BJ (cell line): ENCODE measurements around the gene SBNO2. TPM values are rescaled to one million over a fixed set of nuclear protein-coding genes. Genes with fewer than 3 reads are reported as not detected.

Experiments
- CTCF ChIA-PET: fragments of 350-600 bp; formaldehyde crosslinking; extraction: SDS; loops from one replicate; lab custom pipeline; 2021; ENCODE audit warnings: antibody characterized with exemption, inconsistent platforms; lab: Yijun Ruan, JAX
- POLR2A ChIA-PET: fragments of 300-600 bp; sonication (Branson Sonifier 250); formaldehyde crosslinking; extraction: SDS; loops from one replicate; lab custom pipeline; 2021; ENCODE audit warnings: antibody characterized with exemption; lab: Charles Lee
- DNase-seq: peaks from one replicate; pipeline ENCODE4 v3.0.0-alpha.2; 2011; ENCODE audit warnings: low read depth
- H3K27me3 ChIP-seq: 2 replicates; pipeline ENCODE4 v1.6.0; 2011; ENCODE audit warnings: low read length; ENCODE audit not compliant: control insufficient read depth, insufficient read depth
- H3K36me3 ChIP-seq: 2 replicates; pipeline ENCODE4 v1.5.1; 2011; ENCODE audit warnings: low read length; ENCODE audit not compliant: control insufficient read depth, insufficient read depth
- H3K4me3 ChIP-seq: 2 replicates; pipeline ENCODE4 v1.5.1; 2011; ENCODE audit warnings: low read depth, mild to moderate bottlenecking, control low read depth, low read length
- polyA plus RNA-seq: library from polyadenylated mRNA; depleted of rRNA; stranded (reverse); fragments of >200 nt; gene quantifications from 2 replicates; pipeline ENCODE4 v1.2.3, GENCODE V29; 2011
- TF ChIP-seq, protein P1 (sequence below): IDR thresholded peaks from 2 replicates; pipeline ENCODE4 v1.5.1; 2011; ENCODE audit warnings: low read depth, mild to moderate bottlenecking, control low read depth, inconsistent platforms, low read length, moderate library complexity; ENCODE audit not compliant: insufficient read depth

The SBNO2 gene
- polyA plus RNA-seq, 1 experiment: 26.1 TPM

DNA sequence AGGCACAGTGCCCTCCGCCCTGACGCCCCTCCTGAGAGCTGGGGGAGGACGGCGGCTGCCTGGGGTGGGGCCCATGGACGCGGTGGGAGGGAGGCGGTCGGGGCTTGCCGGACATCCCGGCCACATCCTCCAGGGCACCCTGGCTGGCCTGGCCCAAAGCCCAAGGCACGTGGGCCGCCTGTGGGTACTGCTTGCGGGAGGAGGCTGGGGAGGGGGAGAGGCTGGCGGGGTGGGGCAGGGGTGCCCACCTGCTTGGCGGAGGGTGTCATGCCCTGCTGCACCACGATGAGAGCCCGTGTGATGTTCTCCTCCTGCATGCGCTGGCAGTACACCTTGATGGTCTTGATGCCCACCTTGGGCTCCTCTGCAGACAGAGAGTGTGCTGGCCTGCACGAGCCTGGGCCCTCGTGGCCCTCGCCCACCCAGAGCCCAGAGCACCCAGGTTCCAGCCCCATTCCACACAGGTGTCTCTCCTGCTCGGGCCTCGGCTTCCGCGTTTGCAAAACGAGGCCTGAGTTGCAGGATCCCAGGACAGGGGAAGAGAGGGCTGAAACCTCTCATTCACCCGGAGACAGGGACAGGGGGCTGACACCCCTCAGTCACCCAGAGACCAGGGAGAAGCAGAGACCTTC, 82.4 kb downstream of the SBNO2 start:
- no peak for DNase-seq
- Histone ChIP-seq H3K36me3 (peaks cover 32% of the 10 kb centered on the region), H3K27me3 (no peaks in the 10 kb centered on the region), H3K4me3 (no peak overlapping the region)
- ChIA-PET POLR2A (no interaction called here), CTCF (no interaction called here)
- TF ChIP-seq, protein P1, sequence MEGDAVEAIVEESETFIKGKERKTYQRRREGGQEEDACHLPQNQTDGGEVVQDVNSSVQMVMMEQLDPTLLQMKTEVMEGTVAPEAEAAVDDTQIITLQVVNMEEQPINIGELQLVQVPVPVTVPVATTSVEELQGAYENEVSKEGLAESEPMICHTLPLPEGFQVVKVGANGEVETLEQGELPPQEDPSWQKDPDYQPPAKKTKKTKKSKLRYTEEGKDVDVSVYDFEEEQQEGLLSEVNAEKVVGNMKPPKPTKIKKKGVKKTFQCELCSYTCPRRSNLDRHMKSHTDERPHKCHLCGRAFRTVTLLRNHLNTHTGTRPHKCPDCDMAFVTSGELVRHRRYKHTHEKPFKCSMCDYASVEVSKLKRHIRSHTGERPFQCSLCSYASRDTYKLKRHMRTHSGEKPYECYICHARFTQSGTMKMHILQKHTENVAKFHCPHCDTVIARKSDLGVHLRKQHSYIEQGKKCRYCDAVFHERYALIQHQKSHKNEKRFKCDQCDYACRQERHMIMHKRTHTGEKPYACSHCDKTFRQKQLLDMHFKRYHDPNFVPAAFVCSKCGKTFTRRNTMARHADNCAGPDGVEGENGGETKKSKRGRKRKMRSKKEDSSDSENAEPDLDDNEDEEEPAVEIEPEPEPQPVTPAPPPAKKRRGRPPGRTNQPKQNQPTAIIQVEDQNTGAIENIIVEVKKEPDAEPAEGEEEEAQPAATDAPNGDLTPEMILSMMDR: no peak

DNA sequence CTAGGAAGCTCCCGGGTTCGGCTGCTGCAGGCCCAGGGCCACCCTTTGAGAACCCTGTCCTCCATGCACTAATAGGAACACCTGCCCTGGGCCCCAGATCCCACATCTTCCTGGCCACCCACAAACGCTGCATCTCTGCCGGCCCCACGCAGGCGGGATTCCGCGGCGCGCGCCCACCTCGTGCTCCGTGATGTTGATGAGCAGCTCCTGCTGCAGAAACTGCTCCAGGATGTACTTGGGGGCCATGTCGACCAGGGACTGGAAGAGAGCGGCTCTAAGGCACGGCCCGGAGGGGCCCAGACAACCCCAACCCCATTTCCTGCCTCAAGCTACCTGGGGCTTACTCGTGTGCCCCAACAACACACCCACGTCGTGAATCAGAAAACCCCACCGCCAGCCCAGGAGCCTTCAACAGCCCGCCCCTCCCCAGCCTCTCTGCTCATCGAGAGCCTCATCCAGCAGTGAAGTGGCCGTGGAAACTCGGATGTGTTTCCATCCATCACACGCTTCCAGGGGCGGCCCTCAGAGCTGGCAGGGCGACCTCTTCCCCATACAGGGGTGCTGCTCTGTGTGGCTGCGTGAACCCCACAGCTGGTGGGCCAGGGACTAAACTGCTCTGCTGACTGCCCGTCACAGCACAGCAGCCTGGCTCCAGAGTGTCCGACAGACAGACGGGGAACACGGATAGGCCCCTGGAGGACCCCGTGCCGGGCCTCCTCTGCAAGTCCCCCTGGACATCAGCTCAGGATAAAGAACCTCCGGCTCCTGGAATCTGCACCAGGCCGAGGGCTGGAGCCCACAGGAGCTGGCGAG, 83.1 kb downstream of the SBNO2 start:
- POLR2A ChIA-PET: no interaction called here
- Histone ChIP-seq H3K4me3 (no peak overlapping the region), H3K36me3 (peaks cover 34% of the 10 kb centered on the region), H3K27me3 (no peaks in the 10 kb centered on the region)
- TF ChIP-seq, protein P1: no peak
- CTCF ChIA-PET: interaction anchor here (1.3 kb wide), 1 partner anchor 22 kb away, joined by 3 read pairs; no protein-coding TSS in a partner anchor
- DNase-seq: no peak

- ChIA-PET POLR2A (interaction anchor here (0.5 to 0.7 kb wide), 2 partner anchors 12 to 179 kb away, joined by 3 to 5 read pairs; no protein-coding TSS in a partner anchor), CTCF (interaction anchor here (1.1 to 1.3 kb wide), 2 partner anchors 11 to 23 kb away, joined by 3 read pairs; no protein-coding TSS in a partner anchor)
- TF ChIP-seq, protein P1: no peak
- no peak for DNase-seq
- peaks cover 34% of the 10 kb centered on the region for H3K36me3 ChIP-seq
- no peaks in the 10 kb centered on the region for H3K27me3 ChIP-seq
- no peak overlapping the region for H3K4me3 ChIP-seq
These were observed 84.2 kb downstream of the SBNO2 start for GRCh38 chr19:1089891-1090290.

GRCh38 chr19:1089126-1089771, 84.8 kb downstream of the SBNO2 start:
- ChIA-PET POLR2A (interaction anchor here (0.7 kb wide), 1 partner anchor 180 kb away, joined by 3 read pairs; no protein-coding TSS in a partner anchor), CTCF (interaction anchor here (1.1 to 1.3 kb wide), 2 partner anchors 12 to 25 kb away, joined by 3 to 4 read pairs; no protein-coding TSS in a partner anchor)
- Histone ChIP-seq H3K36me3 (peaks cover 34% of the 10 kb centered on the region), H3K4me3 (no peak overlapping the region), H3K27me3 (no peaks in the 10 kb centered on the region)
- TF ChIP-seq, protein P1: no peak
- DNase-seq: no peak
